ENCODE results near the gene AFMID. TPM values are rescaled to one million over a fixed set of nuclear protein-coding genes. Genes with fewer than 3 reads are reported as not detected.
"Not testable (repeated sequence)": the region's sequence is repeated elsewhere in the genome, so short reads cannot be mapped to it uniquely, and the experiment has no call there.

Gene AFMID, protein sequence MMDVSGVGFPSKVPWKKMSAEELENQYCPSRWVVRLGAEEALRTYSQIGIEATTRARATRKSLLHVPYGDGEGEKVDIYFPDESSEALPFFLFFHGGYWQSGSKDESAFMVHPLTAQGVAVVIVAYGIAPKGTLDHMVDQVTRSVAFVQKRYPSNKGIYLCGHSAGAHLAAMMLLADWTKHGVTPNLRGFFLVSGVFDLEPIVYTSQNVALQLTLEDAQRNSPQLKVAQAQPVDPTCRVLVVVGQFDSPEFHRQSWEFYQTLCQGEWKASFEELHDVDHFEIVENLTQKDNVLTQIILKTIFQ
- total RNA-seq, result 26.5 and 27.9 TPM in 2 replicates
- long read RNA-seq, partial matches to known transcripts, result 0 of 8 reads
- long read RNA-seq, other reads (novel, unspliced or antisense), result 7 of 8 reads

DNA sequence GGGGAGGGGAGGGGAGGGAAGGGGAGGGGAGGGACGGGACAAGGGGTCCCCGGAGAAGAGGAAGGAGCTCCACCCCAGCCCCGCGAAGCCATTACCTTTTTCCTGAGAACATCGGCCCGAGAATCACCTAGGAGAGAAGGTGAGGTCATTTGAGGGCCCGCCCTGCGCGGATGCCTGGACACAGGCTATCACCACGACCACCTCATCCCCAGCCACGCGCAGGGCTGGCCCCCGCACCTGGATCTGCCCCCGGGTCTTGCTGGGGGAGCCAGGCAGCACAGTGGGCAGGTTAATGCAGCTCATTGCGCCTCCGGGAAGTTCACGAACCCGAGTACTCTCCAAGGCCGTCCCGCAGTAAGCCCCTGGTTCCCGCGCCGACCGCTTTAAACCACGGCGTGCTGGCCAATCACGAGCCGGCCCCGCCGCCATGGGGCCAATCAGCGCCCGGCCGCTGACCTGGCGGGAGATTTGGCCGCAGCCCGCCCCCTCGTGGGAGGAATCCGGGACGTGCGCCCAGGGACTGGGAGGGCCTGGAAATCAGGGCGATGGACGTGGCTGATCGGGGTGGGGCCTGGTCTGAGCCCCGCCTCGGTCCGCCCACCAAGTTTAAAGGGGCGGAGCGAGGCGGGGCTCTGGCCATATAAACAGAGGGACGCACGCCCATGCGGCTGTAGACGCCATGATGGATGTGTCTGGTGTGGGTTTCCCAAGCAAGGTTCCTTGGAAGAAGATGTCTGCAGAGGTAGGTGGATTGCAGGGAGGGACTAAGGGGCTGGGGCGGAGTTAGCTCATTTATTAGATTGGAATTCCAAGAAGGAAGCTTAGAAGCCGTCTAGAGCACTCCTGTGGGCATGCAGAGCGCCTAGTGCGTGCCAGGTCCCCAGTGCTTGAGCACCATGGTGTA is at the start of gene AFMID, which contains the start of gene TK1:
TSS of gene AFMID (plus strand) at position 671 of the 904 bp plus-strand sequence. CDS start at position 680, 9 bp downstream.
TSS of gene TK1 (minus strand) at position 361 of the 904 bp plus-strand sequence. CDS start at position 303, 58 bp downstream.
- H3K4me3 Mint-ChIP-seq (ENCODE audit: low read depth), result peak within 1 kb of the TSS; percentile 82
- H3K27me3 Mint-ChIP-seq, result no peaks in the 10 kb centered on the region
- H3K36me3 Mint-ChIP-seq (ENCODE audit: insufficient read depth), result peaks cover 4% of the 10 kb centered on the region
- peaks cover 14% of the 10 kb centered on the region for H3K4me1 Mint-ChIP-seq (ENCODE audit: low read depth)
- H3K9me3 Mint-ChIP-seq (ENCODE audit: low read depth), result no peaks in the 10 kb centered on the region
- DNase-seq (ENCODE audit: low spot score, unreplicated experiment), result peak; percentile 99
- peak within 1 kb of the TSS; percentile 95 for H3K27ac Mint-ChIP-seq
- TF ChIP-seq, protein P1, sequence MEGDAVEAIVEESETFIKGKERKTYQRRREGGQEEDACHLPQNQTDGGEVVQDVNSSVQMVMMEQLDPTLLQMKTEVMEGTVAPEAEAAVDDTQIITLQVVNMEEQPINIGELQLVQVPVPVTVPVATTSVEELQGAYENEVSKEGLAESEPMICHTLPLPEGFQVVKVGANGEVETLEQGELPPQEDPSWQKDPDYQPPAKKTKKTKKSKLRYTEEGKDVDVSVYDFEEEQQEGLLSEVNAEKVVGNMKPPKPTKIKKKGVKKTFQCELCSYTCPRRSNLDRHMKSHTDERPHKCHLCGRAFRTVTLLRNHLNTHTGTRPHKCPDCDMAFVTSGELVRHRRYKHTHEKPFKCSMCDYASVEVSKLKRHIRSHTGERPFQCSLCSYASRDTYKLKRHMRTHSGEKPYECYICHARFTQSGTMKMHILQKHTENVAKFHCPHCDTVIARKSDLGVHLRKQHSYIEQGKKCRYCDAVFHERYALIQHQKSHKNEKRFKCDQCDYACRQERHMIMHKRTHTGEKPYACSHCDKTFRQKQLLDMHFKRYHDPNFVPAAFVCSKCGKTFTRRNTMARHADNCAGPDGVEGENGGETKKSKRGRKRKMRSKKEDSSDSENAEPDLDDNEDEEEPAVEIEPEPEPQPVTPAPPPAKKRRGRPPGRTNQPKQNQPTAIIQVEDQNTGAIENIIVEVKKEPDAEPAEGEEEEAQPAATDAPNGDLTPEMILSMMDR (IDR thresholded peaks at IDR 0.05; ENCODE audit: unreplicated experiment), result peak; percentile 95

DNA sequence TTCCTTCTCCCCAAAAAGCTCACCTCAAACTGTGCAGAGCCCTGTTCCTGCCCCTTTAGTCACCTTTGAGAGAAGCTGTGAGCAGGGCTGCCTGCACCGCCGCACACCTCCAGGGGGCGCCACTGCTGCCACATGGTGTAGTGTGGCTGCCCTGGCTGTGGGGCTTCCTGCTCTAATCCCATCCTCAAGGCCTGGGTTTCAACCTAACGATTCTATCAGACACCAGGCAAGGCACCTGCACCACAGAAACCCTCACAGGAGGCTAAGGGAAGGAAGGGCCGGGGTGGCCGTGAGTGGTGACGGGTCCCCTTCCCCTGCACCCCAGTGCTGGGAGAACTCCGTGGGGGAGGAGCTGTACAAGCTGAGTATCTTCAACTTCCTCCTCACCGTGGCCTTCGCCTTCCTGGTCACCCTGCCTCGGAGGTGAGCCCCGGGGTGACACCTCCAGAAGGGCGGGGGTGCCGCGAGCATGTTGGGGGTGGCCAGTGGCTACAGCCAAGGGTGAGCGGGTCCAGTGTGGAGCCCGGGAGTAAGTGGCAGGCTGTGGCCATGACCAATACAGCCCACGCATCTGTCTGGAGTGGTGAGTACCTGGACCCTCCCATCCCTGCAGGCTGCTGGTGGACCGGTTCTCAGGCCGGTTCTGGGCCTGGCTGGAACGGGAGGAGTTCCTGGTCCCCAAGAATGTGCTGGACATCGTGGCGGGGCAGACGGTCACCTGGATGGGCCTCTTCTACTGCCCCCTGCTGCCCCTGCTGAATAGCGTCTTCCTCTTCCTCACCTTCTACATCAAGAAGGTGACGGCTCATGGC is 49.6 kb upstream of the AFMID start:
- no peak for DNase-seq (ENCODE audit: low spot score, unreplicated experiment)
- TF ChIP-seq, protein P1 (IDR thresholded peaks at IDR 0.05; ENCODE audit: unreplicated experiment), result peak; percentile 48
- Mint-ChIP-seq H3K4me3 (ENCODE audit: low read depth) (no peak overlapping the region), H3K36me3 (ENCODE audit: insufficient read depth) (no peaks in the 10 kb centered on the region), H3K4me1 (ENCODE audit: low read depth) (peaks cover 2% of the 10 kb centered on the region), H3K27ac (no peak overlapping the region), H3K9me3 (ENCODE audit: low read depth) (no peaks in the 10 kb centered on the region), H3K27me3 (peaks cover 26% of the 10 kb centered on the region)

DNA sequence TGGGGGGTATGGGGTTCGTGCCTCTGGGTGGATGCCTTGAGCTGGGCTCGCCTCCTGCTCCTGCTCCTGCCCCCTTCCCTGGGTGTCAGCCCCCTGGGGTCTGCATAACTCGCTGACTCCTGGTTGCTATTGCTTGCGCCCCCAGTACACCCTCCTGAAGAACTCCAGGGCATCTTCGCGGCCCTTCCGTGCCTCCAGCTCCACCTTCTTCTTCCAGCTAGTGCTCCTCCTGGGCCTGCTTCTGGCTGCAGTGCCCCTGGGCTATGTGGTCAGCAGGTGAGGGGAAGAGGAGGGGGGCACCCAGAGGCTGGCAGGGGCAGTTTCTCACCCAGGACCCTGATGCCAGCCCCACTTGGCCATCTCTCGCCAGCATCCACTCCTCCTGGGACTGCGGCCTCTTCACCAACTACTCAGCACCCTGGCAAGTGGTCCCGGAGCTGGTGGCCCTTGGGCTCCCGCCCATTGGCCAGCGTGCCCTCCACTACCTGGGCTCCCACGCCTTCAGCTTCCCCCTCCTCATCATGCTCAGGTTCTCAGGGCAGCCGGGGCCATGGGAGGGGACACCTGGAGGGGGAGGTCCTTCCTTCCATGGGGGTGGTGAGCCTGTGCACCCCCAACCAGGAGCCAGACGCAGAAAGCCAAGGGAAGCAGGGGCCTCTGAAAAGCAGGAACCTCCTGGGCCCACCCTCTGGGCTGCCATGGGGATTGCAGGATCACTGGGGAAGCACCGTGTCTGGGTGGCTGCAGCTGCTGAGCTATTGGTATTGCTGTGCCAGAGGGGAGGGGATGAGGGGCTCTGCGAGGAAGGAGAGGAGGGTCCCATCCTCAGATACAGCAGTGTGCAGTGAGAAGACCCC is 48.7 kb upstream of the AFMID start:
- no peak overlapping the region for H3K27ac Mint-ChIP-seq
- H3K9me3 Mint-ChIP-seq (ENCODE audit: low read depth), result no peaks in the 10 kb centered on the region
- H3K36me3 Mint-ChIP-seq (ENCODE audit: insufficient read depth), result no peaks in the 10 kb centered on the region
- H3K4me3 Mint-ChIP-seq (ENCODE audit: low read depth), result no peak overlapping the region
- DNase-seq (ENCODE audit: low spot score, unreplicated experiment), result no peak
- TF ChIP-seq, protein P1 (IDR thresholded peaks at IDR 0.05; ENCODE audit: unreplicated experiment), result no peak
- H3K4me1 Mint-ChIP-seq (ENCODE audit: low read depth), result peaks cover 2% of the 10 kb centered on the region
- H3K27me3 Mint-ChIP-seq, result peaks cover 26% of the 10 kb centered on the region

DNA sequence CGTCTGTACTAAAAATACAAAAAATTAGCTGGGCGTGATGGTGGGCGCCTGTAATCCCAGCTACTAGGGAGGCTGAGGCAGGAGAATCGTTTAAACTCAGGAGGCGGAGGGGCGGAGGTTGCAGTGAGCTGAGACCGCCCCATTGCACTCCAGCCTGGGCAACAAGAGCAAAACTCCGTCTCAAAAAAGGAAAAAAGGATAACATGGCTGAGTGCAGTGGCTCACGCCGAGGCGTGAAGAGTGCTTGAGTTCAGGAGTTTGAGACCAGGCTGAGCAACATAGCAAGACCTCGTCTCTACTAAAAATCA is 47.3 kb upstream of the AFMID start:
- peaks cover 19% of the 10 kb centered on the region for H3K27me3 Mint-ChIP-seq
- not testable (repeated sequence) for DNase-seq (ENCODE audit: low spot score, unreplicated experiment); H3K9me3 Mint-ChIP-seq (ENCODE audit: low read depth); H3K4me1 Mint-ChIP-seq (ENCODE audit: low read depth); H3K4me3 Mint-ChIP-seq (ENCODE audit: low read depth); H3K36me3 Mint-ChIP-seq (ENCODE audit: insufficient read depth); H3K27ac Mint-ChIP-seq

Measured in progenitor cell of endocrine pancreas (in vitro differentiated cells).